Suprapubic skin (tissue), 4 donors: ENCODE measurements around the gene TMA7B. TPM values are rescaled to one million over a fixed set of nuclear protein-coding genes. Genes with fewer than 3 reads are reported as not detected.

Source experiments
- DNase-seq, 2 donors: peaks; one replicate each; pipeline ENCODE4 v3.0.0-alpha.2; 2019; ENCODE audit warnings: low spot score in 2 of 2
- H3K27ac ChIP-seq: fragments of 200-600 bp; sonication (generic); one replicate; pipeline ENCODE4 v1.5.1; 2019
- H3K27me3 ChIP-seq: fragments of 200-600 bp; sonication (generic); one replicate; pipeline ENCODE4 v1.5.1; 2019
- H3K36me3 ChIP-seq: fragments of 200-600 bp; sonication (generic); one replicate; pipeline ENCODE4 v1.5.1; 2019
- H3K4me1 ChIP-seq: fragments of 200-600 bp; sonication (generic); one replicate; pipeline ENCODE4 v1.5.1; 2019
- H3K4me3 ChIP-seq: fragments of 200-600 bp; sonication (generic); one replicate; pipeline ENCODE4 v1.5.1; 2019; ENCODE audit warnings: mild to moderate bottlenecking
- H3K9me3 ChIP-seq: fragments of 200-600 bp; sonication (generic); one replicate; pipeline ENCODE4 v1.5.1; 2019
- CTCF ChIP-seq, 2 donors: fragments of 200-600 bp in 1 of 2; fragments of 450-650 bp in 1 of 2; sonication (generic) in 1 of 2; IDR thresholded peaks; one replicate each; pipeline ENCODE4 v1.5.1; 2016 to 2019; ENCODE audit warnings: antibody characterized with exemption in 2 of 2, mild to moderate bottlenecking in 1 of 2, moderate library complexity in 1 of 2
- EP300 ChIP-seq: sonication (generic); formaldehyde crosslinking; IDR thresholded peaks from one replicate; pipeline ENCODE4 v1.6.1; 2017; ENCODE audit warnings: antibody characterized with exemption
- POLR2A ChIP-seq, 2 donors: fragments of 450-650 bp; IDR thresholded peaks; one replicate each; pipeline ENCODE4 v1.6.1; 2017; ENCODE audit warnings: antibody characterized with exemption in 2 of 2, mild to moderate bottlenecking in 2 of 2, moderate library complexity in 2 of 2
- POLR2AphosphoS5 ChIP-seq, 3 donors: sonication (generic); formaldehyde crosslinking; IDR thresholded peaks; one replicate each; pipeline ENCODE4 v1.6.1; 2017; ENCODE audit warnings: antibody characterized with exemption in 3 of 3
- WGBS: methylation state at CpG from one replicate; pipeline ENCODE4 v1.1.5; 2018; 5-methylcytosine and 5-hydroxymethylcytosine counted together
- total RNA-seq, 4 donors: library from RNA; depleted of rRNA; stranded (reverse); fragments of >200 nt; gene quantifications; one replicate each; pipeline ENCODE4 v1.1.0, GENCODE V29; 2016

The TMA7B gene
- total RNA-seq, 4 donors from 2014 or later: 0.76 to 1.4 TPM; not detected in 2

- no peak for TF ChIP-seq POLR2AphosphoS5 (IDR thresholded peaks at IDR 0.05)
- no peak for TF ChIP-seq POLR2A (IDR thresholded peaks at IDR 0.05)
- TF ChIP-seq EP300: no peak
- TF ChIP-seq CTCF (IDR thresholded peaks at IDR 0.05): no peak
- no peaks in the 10 kb centered on the region for H3K36me3 ChIP-seq
- no peak overlapping the region for H3K4me3 ChIP-seq
- no peak overlapping the region for H3K27ac ChIP-seq
- 78% methylated on average over 6 of the region's 6 CpGs for WGBS
- H3K4me1 ChIP-seq: peaks cover 6% of the 10 kb centered on the region
- no peaks in the 10 kb centered on the region for H3K27me3 ChIP-seq
- no peaks in the 10 kb centered on the region for H3K9me3 ChIP-seq
- no peak for DNase-seq
These were observed 7.8 kb upstream of the TMA7B start for GRCh38 chr22:39952347-39952746.

DNA sequence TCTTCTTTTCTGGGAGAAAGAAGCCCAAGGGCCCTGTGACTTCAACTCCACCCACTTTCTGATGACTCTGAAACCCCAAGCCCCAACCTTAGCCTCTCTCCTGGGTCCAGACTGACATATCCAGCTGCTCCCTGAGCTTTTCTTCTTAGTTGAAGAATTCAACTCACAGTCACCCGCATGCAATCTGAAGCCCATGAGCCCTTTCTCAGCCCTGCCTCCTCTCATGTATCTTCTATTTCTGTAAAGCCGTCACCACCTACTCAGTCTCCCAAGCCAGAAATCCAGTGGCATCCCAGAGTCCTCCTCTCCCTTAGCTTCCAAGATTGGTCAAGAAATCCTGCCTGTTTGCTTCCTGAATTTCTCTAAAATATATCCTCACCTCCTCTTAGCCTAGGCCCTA lies 7.1 kb upstream of the TMA7B start:
- WGBS: 86% methylated on average over 2 of the region's 2 CpGs
- Histone ChIP-seq H3K27ac (no peak overlapping the region), H3K27me3 (peaks cover 4% of the 10 kb centered on the region), H3K4me3 (no peak overlapping the region), H3K4me1 (peaks cover 6% of the 10 kb centered on the region), H3K9me3 (no peaks in the 10 kb centered on the region), H3K36me3 (no peaks in the 10 kb centered on the region)
- no peak for TF ChIP-seq POLR2AphosphoS5 (IDR thresholded peaks at IDR 0.05)
- TF ChIP-seq CTCF (IDR thresholded peaks at IDR 0.05): no peak
- TF ChIP-seq POLR2A (IDR thresholded peaks at IDR 0.05): no peak
- TF ChIP-seq EP300: no peak
- DNase-seq: no peak

DNA sequence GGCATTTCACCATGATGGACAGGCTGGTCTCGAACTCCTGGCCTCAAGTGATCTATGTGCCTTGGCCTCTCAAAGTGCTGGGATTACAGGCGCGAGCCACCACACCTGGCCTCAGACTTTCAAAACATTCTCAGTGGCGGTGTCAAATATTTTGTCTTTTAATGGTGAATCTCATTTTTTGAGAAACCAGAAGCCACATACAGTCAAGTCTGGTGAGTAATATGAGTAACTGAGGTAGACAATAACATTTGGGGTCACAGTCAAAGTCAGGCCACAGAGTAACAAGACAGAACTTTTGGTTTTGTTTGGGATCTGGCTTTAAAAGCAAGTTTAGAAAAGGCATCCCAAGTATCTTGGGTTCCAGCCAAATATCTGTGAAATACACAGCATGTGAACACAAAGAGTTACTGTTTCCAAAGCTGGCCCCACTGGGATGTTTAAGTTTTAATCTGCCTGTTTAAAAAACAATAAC lies 5.6 kb upstream of the TMA7B start:
- Histone ChIP-seq H3K27me3 (peaks cover 4% of the 10 kb centered on the region), H3K4me3 (no peak overlapping the region), H3K4me1 (peaks cover 10% of the 10 kb centered on the region), H3K36me3 (no peaks in the 10 kb centered on the region), H3K27ac (no peak overlapping the region), H3K9me3 (no peaks in the 10 kb centered on the region)
- no peak for TF ChIP-seq EP300
- TF ChIP-seq POLR2A (IDR thresholded peaks at IDR 0.05): no peak
- TF ChIP-seq CTCF (IDR thresholded peaks at IDR 0.05): no peak
- 90% methylated on average over 4 of the region's 4 CpGs for WGBS
- DNase-seq: no peak

DNA sequence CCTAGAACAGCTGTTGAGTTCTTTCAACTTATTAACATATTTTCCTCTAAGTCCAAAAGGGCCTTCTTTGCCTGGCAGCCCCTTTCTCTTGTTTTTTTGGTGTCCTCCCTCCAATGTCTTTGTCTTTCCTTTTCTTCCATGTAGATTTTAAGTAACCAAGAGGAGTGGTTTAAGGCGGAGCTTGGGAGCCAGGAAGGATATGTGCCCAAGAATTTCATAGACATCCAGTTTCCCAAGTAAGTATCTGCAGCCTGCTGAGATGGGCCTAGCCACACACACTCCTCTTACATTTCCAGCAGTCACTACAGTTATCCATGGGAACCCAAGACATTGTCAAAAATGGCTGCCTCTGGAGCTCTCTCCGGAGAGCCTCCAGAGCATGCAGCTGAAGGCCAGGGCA lies 4.5 kb upstream of the TMA7B start:
- no peak for DNase-seq
- no peaks in the 10 kb centered on the region for H3K36me3 ChIP-seq
- WGBS: 90% methylated on average over 2 of the region's 2 CpGs
- TF ChIP-seq EP300 (no peak), CTCF (IDR thresholded peaks at IDR 0.05) (no peak), POLR2AphosphoS5 (IDR thresholded peaks at IDR 0.05) (no peak), POLR2A (IDR thresholded peaks at IDR 0.05) (no peak)
- H3K9me3 ChIP-seq: no peaks in the 10 kb centered on the region
- peaks cover 13% of the 10 kb centered on the region for H3K4me1 ChIP-seq
- no peak overlapping the region for H3K4me3 ChIP-seq
- no peak overlapping the region for H3K27ac ChIP-seq
- peaks cover 4% of the 10 kb centered on the region for H3K27me3 ChIP-seq

- TF ChIP-seq POLR2AphosphoS5 (IDR thresholded peaks at IDR 0.05): no peak
- no peak for TF ChIP-seq EP300
- TF ChIP-seq CTCF (IDR thresholded peaks at IDR 0.05): no peak
- TF ChIP-seq POLR2A (IDR thresholded peaks at IDR 0.05): no peak
- Histone ChIP-seq H3K27me3 (peaks cover 9% of the 10 kb centered on the region), H3K4me3 (no peak overlapping the region), H3K27ac (no peak overlapping the region), H3K36me3 (no peaks in the 10 kb centered on the region), H3K4me1 (peaks cover 13% of the 10 kb centered on the region), H3K9me3 (no peaks in the 10 kb centered on the region)
- no peak for DNase-seq
- 75% methylated on average over 9 of the region's 10 CpGs for WGBS
These were observed 3.1 kb upstream of the TMA7B start for GRCh38 chr22:39956932-39957664.
